HG03060 (cell line): ENCODE results near the gene DHDH.
A peak's percentile ranks its signal among the peaks of the same experiment; 100 is the strongest.

Experiments used
- ATAC-seq: cut with Tn5 transposase; IDR thresholded peaks from one replicate; pipeline ENCODE4 v1.9.1; 2021; ENCODE audit warnings: low read depth, moderate number of reproducible peaks; ENCODE audit not compliant: unreplicated experiment

Gene DHDH

DNA sequence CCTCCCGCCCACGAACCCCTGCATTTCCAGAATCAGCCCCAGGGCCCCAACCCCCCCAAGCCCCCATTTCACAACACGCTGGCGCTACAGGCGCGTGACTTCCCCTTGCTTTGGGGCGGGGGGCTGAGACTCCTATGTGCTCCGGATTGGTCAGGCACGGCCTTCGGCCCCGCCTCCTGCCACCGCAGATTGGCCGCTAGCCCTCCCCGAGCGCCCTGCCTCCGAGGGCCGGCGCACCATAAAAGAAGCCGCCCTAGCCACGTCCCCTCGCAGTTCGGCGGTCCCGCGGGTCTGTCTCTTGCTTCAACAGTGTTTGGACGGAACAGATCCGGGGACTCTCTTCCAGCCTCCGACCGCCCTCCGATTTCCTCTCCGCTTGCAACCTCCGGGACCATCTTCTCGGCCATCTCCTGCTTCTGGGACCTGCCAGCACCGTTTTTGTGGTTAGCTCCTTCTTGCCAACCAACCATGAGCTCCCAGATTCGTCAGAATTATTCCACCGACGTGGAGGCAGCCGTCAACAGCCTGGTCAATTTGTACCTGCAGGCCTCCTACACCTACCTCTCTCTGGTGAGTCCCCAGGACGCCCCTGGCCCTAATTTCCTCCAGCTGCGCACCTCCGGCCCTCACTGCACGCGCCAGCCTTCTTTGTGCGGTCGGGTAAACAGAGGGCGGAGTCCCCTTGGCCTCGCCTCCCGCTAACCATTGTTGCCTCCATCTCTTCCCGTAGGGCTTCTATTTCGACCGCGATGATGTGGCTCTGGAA is 31.7 kb downstream of the DHDH start, which contains the start of gene FTL:
TSS of gene FTL (plus strand) at position 270 of the 766 bp plus-strand sequence. CDS start at position 469, 199 bp downstream.
- ATAC-seq = peak; percentile 37

DNA sequence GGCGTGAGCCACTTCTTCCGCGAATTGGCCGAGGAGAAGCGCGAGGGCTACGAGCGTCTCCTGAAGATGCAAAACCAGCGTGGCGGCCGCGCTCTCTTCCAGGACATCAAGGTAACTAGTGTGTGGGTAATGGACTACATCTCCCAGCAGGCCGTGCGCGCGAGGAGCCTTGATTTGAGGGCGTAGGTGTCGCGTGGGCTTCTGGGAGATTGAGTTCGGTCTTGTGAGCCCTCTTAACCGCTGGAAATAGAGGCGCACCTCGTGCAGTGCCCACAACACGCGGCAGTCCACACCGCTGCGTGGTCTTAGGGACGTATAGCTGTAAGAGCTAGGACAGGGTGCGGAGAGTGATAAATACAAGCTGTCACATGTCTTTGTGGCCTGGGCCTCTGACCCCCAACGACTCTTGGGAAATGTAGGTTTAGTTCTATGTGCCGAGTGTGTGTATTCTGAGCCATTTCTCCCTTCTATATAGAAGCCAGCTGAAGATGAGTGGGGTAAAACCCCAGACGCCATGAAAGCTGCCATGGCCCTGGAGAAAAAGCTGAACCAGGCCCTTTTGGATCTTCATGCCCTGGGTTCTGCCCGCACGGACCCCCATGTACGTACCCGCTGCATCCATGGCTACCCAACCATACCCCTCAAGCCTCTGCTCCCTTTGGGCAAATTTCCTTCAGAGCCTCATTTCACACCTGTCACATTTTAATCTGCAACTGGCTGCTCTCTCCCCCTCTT is 32.5 kb downstream of the DHDH start:
- ATAC-seq = no peak

DNA sequence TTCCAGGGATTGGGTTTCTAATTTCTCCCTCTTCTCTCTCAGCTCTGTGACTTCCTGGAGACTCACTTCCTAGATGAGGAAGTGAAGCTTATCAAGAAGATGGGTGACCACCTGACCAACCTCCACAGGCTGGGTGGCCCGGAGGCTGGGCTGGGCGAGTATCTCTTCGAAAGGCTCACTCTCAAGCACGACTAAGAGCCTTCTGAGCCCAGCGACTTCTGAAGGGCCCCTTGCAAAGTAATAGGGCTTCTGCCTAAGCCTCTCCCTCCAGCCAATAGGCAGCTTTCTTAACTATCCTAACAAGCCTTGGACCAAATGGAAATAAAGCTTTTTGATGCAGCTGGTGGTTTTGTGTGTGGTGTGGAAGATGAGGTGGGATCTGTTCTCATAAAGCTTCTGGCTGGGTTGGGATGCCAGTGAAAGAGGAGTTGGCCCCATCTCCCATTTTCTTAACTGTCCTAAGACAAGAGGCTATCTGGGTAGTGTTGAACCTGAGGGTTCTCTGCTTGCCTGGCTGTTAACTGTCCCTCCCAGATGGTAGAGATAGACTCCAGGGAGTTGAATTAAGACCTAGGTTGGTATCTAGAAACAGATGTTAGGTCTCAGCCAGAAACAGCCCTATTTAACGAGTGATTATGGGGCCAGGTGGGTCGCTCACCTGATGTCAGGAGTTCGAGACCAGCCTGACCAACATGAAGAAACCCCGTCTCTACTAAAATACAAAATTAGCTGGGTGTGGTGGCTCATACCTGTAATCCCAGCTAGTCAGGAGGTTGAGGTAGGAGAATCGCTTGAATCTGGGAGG is 33.2 kb downstream of the DHDH start:
- ATAC-seq = no peak

DNA sequence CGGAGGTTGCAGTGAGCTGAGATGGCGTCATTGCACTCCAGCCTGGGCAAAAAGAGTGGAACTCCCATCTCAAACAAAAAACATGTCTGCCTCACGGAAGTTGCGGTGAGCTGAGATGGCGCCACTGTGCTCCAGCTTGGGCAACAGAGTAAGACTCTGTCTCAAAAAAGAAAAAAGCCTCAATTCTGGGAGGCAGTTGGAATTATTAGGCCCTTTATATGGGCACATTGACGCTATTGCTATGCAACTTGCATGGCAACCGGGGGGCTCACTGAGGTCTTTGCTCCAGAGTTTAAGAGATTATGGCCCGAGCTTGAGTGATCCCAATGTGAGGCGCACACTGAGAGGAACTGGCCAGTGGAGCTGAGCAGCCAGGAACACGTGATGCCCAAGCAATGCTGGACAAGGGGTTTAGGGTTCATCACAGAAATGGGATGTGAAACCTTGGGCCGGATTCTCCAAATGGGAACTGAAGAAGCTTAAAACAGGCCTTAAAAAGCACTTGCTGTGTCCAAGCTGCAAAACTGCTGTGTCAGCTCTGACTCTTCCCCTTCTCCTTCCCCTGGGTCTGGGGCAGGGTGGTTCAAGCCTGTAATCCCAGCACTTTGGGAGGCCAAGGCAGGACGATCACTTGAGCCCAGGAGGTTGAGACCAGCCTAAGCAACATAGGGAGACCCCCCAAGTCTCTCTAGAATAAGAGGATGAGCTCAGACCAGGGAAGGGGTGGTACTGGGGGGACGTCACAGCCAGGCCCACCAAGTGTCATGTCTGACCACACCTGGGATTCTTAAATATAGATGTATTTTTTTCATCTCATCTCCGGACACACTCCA is 34.1 kb downstream of the DHDH start:
- no peak for ATAC-seq

DNA sequence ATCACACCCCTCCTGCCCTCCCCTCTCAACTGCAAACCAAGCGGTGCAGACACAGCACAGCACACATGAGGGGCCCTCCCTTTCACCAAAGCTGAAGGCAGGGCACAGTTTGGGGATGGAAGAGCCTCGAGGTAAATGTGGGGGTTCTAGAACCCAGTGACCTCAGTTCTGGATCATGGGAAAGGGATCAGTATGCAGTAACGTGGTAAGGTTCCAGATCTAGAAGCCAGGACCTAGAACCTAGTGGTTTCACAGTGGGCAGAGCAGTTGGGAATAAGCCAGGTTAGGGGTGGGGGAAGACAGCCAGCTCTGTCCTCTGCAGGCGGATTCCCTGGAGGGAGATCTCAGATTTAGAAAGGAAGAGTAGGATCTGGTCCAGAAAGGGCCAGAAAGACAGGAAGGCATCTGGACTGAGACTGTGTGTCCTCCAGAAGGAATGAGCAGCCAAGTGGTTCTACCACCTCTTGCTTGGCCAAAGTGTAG is 34.7 kb downstream of the DHDH start:
- no peak for ATAC-seq

DNA sequence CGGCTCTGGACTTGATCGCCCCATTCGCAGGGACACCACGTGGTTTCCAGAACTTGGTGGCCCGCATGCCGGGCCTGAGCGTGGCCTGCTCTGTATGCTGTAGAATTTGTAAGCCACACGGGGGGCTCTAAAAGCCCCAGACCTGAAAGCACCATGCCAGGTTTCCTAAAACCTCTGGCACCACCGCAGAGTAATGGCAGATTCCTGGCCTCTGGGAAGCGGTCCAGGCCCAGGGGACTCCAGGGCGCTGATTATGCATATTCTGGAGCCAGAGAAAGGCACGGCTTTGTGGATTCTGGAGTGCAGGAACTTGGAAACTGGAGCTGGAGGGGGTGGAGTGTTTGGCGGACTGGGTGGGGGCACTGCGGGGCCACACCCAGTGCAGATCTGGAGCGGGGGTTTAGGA is 35.3 kb downstream of the DHDH start:
- no peak for ATAC-seq

DNA sequence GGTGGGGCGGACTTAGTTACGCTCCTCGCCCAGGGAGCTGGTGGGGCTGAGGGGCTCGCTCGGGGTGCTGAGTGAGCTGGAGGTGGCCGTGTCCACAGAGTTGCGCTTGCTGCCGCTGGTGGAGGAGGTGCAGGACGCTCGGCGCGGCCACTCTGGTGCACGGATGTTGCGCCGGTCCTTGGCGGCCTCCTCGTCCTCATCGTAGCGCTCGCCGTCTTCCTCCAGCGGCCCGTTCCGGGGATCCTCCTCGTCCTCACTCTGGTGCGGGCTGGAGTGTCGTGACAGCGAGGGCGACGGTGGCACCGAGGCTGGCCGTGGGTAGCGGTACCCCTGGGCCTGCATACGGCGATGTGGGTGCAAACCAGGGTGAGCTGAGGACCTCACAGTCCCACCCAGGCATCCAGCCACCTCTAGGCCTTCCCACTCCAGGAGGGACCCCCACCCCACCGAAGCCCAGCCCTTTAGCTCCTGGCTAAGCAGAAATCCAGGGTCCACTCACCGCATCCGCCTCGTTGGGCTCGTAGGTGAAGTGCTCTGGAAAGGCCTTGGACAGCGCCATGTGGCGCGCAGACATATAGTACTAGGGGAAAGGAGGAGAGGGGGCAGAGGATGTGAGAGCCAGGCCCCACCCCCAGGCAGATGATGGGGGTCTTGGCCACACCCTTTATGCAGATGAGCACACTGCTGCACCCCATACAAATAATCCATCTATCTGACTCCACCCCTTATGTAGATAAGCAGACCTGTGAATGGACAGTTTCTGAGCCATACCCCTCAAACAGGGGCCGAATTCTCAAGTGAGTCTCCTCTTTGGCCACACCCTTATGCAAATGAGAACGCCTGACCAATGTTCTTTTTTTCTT is 36.0 kb downstream of the DHDH start:
- no peak for ATAC-seq

DNA sequence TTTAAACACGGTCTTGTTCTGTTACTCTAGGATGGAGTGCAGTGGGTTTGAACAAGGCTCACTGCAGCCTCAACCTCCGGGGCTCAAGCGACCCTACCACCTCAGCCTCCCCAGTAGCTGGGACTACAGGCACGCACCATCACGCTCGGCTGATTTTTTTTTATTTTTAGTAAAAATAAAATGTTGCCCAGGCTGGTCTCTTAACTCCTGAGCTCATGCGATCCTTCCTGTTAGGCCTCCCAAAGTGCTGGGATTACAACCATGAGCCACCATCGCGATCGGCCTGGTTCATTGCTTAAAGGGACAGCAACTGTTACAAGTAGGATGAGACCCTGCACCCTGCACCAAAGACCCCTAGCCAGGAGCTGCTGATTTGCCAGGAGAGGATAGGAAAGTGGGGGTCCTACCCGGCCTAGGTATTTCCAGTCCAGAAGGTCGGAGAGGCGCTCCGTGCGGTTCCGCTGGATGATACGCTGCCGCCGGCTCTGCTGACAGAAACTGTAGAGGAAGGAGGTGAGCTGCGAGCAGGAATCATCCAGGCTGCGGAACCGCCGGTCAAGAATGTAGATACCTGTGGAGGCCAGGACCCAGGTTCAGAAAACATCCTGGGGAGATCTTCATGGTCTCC is 36.8 kb downstream of the DHDH start:
- no peak for ATAC-seq

DNA sequence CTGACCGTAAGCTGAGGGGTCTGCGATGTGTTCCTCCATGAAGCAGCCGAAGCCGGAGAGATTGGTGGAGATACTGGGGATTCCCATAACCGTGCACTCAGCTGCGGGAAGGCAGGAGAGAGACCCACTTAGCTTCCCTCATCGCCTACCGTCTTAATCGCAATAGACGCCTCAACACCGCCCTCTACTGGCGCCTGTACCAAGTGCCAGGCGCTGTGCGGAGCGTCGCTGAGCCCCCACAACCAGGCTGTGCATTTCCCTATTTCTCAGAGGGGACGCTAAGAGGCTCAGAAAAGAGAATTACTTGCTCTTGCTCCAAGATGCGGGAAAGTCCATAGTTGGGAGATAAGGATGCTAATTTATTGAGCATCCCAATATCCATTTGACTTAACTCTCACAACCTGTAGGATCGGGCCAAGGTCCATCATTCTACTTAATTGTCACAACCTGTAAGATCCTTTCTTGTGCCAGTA is 37.5 kb downstream of the DHDH start:
- no peak for ATAC-seq

DNA sequence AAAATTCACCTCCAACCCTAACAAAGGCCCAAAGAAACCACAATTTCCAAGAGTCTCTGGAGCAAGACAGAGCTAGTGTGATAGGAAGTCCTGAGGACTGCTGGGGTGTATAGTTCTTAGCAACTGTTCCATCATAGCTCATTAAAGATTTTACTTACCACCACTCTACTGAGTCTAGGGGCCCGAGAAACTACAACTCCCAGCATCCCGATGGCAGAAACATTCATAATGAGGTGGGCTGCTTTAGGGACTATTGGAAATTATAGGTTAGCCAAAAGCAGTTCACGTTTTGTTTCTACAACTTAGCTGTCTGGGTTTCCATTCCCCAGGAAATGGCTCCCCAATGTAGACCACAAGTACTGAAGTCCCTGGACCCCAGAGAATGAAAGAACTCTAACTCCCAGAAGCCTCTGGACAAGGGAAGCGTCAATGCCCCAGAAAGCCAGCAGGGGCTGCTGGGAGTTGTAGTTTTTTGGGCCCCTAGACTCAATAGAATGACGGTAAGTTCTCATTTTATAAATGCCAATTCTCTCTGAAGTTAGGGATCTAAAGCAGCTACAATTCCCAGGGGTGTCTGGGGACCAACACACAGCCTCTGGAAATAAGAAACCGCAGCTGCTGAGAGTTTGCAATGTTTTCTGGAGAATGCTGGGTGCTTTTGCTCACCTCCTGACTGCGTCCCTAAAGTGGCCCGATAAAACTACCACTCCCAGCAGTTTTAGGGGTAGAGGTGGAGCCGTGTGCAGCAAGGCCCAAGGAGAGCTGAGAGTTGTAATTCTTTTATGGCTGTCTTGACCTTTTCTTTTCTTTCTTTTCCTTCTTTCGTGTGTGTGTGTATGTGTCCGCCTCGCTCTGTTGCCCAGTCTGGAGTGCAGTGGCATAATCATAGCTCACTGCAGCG is 42.7 kb downstream of the DHDH start:
- ATAC-seq = no peak

DNA sequence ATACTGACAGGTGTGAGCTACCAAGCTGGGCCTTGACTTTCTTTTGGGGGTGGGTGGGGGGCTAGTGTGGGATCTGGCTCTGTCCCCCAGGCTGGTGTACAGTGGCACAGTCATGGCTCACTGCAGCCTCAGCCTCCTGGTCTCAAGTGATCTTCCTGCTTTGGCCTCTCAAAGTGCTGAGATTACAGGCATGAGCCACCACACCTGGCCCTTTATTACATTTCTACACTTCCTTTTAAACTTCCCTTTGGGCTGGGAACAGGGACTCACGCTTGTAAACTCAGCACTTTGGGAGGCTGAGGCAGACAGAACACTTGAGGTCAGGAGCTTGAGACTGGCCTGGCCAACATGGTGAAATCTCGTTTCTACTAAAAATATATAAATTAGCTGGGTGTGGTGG is 43.6 kb downstream of the DHDH start:
- no peak for ATAC-seq

DNA sequence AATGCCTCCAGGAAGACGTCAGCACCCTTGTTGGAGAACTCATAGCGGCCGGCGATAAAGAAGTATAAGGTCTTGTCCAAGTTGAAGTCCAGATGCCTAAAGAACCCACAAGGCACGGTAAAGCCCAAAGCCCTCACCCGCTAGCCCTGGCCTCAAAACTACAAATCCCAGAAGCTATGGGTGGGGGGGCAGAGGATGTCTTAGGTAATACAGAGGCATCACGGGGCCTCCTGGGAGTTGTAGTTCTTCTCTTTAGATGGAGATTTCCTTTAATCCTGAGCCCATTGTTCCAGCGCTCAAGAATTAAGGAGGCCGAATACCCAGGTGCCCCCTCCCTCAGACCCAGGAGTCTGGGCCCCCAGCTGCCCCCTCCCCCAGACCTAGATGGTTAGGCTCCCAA is 48.8 kb downstream of the DHDH start:
- ATAC-seq = no peak

DNA sequence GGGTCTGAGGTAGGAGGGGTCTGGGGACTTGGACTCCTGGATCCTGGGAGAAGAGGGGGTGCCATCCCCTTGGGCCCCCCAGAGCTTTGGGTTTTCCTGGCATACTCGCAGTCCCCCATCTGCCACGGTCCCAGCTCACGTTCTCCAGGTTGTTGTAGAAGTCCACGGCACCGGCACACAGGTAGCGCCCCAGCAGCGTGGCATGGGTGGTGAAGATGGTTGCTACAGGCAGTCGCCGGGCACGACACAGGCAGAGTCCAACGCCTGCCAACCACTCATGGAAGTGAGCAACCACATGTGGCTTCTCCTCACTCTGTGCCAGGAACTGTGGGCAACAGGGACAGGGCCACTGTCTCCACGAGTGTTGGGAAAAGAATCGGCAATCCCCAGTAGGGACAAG is 52.2 kb downstream of the DHDH start:
- ATAC-seq = no peak

DNA sequence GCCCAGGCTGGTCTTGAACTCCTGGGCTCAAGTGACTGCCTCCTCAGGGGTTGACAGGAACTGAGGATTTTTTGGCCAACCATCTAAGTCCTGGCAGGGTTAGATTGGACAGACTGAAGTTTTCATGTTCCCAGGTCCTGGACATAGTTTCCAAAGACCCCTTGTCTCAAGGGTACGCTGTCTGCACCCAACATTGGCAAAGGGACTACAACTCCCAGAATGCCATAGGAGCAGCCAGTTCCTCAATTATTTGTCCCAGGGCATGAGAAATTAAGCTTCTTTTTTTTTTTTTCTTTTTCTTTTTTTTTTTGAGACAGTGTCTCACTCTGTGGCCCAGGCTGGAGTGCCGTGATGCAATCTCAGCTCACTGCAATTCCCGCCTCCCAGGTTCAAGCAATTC is 52.7 kb downstream of the DHDH start:
- no peak for ATAC-seq

DNA sequence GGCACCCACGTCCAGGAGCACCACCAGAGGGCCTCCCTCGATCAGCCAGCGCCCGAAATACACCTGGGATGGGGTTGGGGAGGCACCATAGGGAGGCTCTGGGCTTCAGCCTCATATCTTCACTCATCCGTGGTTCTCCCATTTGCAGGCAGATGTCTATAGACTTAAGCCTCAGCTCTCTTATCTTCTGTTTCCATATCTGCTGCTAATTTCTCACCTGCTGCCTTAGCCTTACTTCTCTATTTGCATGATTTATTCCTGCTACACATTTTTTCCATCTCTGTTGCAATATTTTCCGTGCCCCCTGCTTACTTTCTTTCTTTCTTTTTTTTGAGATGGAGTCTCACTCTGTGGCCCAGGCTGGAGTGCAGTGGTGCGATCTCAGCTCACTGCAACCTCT is 53.8 kb downstream of the DHDH start:
- ATAC-seq = no peak

DNA sequence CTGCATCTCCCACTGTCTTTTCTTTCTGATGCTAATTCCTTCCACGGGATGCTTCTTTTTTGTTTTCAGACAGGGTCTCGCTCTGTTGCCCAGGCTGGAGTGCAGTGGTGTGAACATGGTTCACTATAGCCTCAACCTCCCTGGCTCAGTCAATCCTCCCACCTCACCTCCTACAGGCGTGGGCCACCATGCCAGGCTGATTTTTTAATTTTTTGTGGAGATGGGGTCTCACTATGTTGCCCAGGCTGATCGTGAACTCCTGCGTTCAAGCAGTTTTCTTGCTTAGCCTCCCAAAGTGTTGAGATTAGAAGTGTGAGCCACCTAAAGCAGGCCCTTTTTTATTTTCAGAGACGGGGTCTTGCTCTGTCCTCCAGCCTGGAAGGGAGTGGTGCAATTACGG is 54.8 kb downstream of the DHDH start:
- no peak for ATAC-seq

DNA sequence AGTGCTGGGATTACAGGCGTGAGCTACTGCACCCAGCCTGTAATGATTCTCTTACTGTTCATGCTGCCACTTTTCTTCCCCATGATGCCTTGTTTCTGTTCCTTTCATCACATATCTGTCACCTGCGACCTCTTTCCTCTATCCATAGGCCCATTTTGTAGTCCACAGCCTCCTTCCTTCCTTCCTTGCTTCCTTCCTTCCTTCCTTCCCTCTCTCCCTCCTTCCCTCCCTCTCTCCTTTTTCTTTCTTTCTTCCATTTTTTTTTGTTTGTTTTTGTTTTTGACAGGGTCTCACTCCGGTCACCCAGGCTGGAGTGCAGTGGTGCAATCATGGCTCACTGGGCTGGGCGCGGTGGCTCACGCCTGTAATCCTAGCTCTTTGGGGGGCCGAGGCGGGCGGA is 55.4 kb downstream of the DHDH start:
- ATAC-seq = no peak
